Endothelial cell of umbilical vein (primary cell): ENCODE data around the gene ARHGAP45. TPM values are rescaled to one million over a fixed set of nuclear protein-coding genes. Genes with fewer than 3 reads are reported as not detected.

Experiments used
- BruUV-seq: library from RNA; stranded (reverse); fragments of 400-500 nt; replicated peaks from 2 replicates; lab custom pipeline; 2021; lab: Mats Ljungman, UMichigan
- CTCF ChIA-PET: fragments of 300-600, 350-600 bp; sonication (Branson Sonifier 250); formaldehyde crosslinking; loops from one replicate; lab custom pipeline; 2021; ENCODE audit warnings: antibody characterized with exemption, inconsistent platforms; lab: Charles Lee
- POLR2A ChIA-PET: fragments of 300-600, 350-600 bp; sonication (Branson Sonifier 250); formaldehyde crosslinking; loops from one replicate; lab custom pipeline; 2021; ENCODE audit warnings: antibody characterized with exemption, inconsistent platforms; lab: Charles Lee
- DNase-seq: peaks from one replicate; pipeline ENCODE4 v3.0.0-alpha.2; 2011; ENCODE audit warnings: low read depth, low spot score
- FAIRE-seq: peaks from 2 replicates; lab custom pipeline; 2011; peaks lifted over from hg19 to GRCh38; lab: Jason Lieb, UNC
- H2AFZ ChIP-seq: 2 replicates; pipeline ENCODE4 v1.6.0; 2012; ENCODE audit warnings: low read depth, low read length, control low read depth, inconsistent platforms
- H3K27ac ChIP-seq: 2 replicates; pipeline ENCODE4 v1.5.1; 2011; ENCODE audit warnings: low read depth, mild to moderate bottlenecking, control low read depth, low read length, moderate library complexity; ENCODE audit not compliant: insufficient read depth
- H3K27me3 ChIP-seq, 2 experiments: 2 replicates each; pipeline versions ENCODE4 v1.6.0 to v1.6.1; 2011; ENCODE audit warnings: low read length in 2 of 2, mixed read lengths in 1 of 2; ENCODE audit not compliant: control insufficient read depth in 2 of 2, insufficient read depth in 2 of 2
- H3K36me3 ChIP-seq, 2 experiments: 2 replicates in 1 of 2; 3 replicates in 1 of 2; pipeline ENCODE4 v1.5.1; 2011; ENCODE audit warnings: low read length in 2 of 2, mild to moderate bottlenecking in 1 of 2, moderate library complexity in 1 of 2; ENCODE audit not compliant: control insufficient read depth in 2 of 2, insufficient read depth in 2 of 2; ENCODE audit errors: extremely low read depth in 1 of 2
- H3K4me1 ChIP-seq: 3 replicates; pipeline ENCODE4 v1.5.1; 2011; ENCODE audit warnings: mild to moderate bottlenecking, low read length; ENCODE audit not compliant: control insufficient read depth, insufficient read depth; ENCODE audit errors: extremely low read depth
- H3K4me2 ChIP-seq: 2 replicates; pipeline ENCODE4 v1.6.1; 2011; ENCODE audit warnings: low read length, control low read depth, mixed read lengths; ENCODE audit not compliant: insufficient read depth
- H3K4me3 ChIP-seq, 3 experiments: fragments of 200-600 bp in 1 of 3; sonication (generic), shearing (Covaris generic) in 1 of 3; replicated peaks in 1 of 3; 2 replicates each; pipeline ENCODE4 v1.5.1; 2011 to 2016; ENCODE audit warnings: control low read depth in 3 of 3, low read length in 3 of 3, mild to moderate bottlenecking in 2 of 3, inconsistent platforms in 1 of 3, low read depth in 1 of 3, moderate library complexity in 1 of 3; ENCODE audit not compliant: insufficient read depth in 1 of 3
- H3K79me2 ChIP-seq: 2 replicates; pipeline ENCODE4 v1.6.0; 2012; ENCODE audit warnings: low read length, inconsistent platforms; ENCODE audit not compliant: control insufficient read depth, insufficient read depth
- H3K9ac ChIP-seq: replicated peaks from 2 replicates; pipeline ENCODE3; 2011; ENCODE audit warnings: low read length, control low read depth; ENCODE audit not compliant: insufficient read depth; ENCODE audit errors: extremely low read depth
- H3K9me1 ChIP-seq: replicated peaks from 3 replicates; pipeline ENCODE4 v1.6.0; 2011; ENCODE audit warnings: mild to moderate bottlenecking, low read length; ENCODE audit not compliant: control insufficient read depth, insufficient read depth; ENCODE audit errors: extremely low read depth
- H3K9me3 ChIP-seq: replicated peaks from 2 replicates; pipeline ENCODE4 v1.5.1; 2012; ENCODE audit warnings: low read length, inconsistent platforms; ENCODE audit not compliant: control insufficient read depth, insufficient read depth
- H4K20me1 ChIP-seq: replicated peaks from 2 replicates; pipeline ENCODE3; 2011; ENCODE audit warnings: mild to moderate bottlenecking, low read length; ENCODE audit not compliant: control insufficient read depth, insufficient read depth; ENCODE audit errors: extremely low read depth
- CTCF ChIP-seq, 2 donors: IDR thresholded peaks; 1 replicate in 1 of 2; 2 replicates in 1 of 2; pipeline ENCODE4 v1.5.1; 2011; ENCODE audit warnings: low read length in 2 of 2, mild to moderate bottlenecking in 2 of 2, moderate library complexity in 2 of 2, control low read depth in 1 of 2, inconsistent platforms in 1 of 2, low read depth in 1 of 2; ENCODE audit not compliant: insufficient read depth in 1 of 2; ENCODE audit errors: extremely low read depth in 1 of 2
- EZH2 ChIP-seq: IDR thresholded peaks from 2 replicates; pipeline ENCODE4 v1.6.1; 2012; ENCODE audit warnings: borderline replicate concordance, low read depth, mild to moderate bottlenecking, moderate library complexity, low read length, inconsistent platforms; ENCODE audit not compliant: severe bottlenecking
- GATA2 ChIP-seq: IDR thresholded peaks from 2 replicates; pipeline ENCODE4 v1.7.0; 2011; ENCODE audit warnings: low read depth, mild to moderate bottlenecking, moderate library complexity, mixed read lengths, low read length; ENCODE audit not compliant: insufficient read length, insufficient read depth
- MYC ChIP-seq: IDR thresholded peaks from one replicate; pipeline ENCODE4 v1.6.1; 2011; ENCODE audit warnings: mild to moderate bottlenecking, low read depth, low read length
- POLR2AphosphoS5 ChIP-seq: IDR thresholded peaks from 2 replicates; pipeline ENCODE4 v1.6.1; 2012; ENCODE audit warnings: low read depth, mild to moderate bottlenecking, control low read depth, low read length, moderate library complexity; ENCODE audit not compliant: insufficient read depth
- dilution Hi-C: fragments of 300-500 bp; cut with MboI; formaldehyde crosslinking; loops from one replicate; pipeline ENCODE4 v1.15.0; 2019; ENCODE audit warnings: low sequenced_read_pairs; ENCODE audit not compliant: extremely low pct_ligation_motif_present
- intact Hi-C: fragments of 100-400 bp; cut with micrococcal nuclease; formaldehyde crosslinking; loops from one replicate; pipeline ENCODE4 v1.10.0; 2022
- polyA plus RNA-seq, 4 experiments: library from polyadenylated mRNA; depleted of rRNA in 3 of 4; stranded (reverse) in 3 of 4; unstranded in 1 of 4; fragments of >200 nt; gene quantifications; 2 replicates each; pipeline versions ENCODE4 v1.2.1 to v1.2.3, GENCODE V29; 2011 to 2012; ENCODE audit warnings: missing spikeins in 1 of 4
- total RNA-seq: library from RNA; stranded (reverse); gene quantifications from 2 replicates; pipeline ENCODE4 v1.2.3, GENCODE V29; 2021

Gene ARHGAP45
- total and polyA plus RNA-seq, 2 donors (not counting 3 experiments of a cell fraction or from before 2014, with no cell fraction given) = 7.5 to 10.4 TPM

- H4K20me1 ChIP-seq = no peaks in the 10 kb centered on the region
- no peaks in the 10 kb centered on the region for H3K27me3 ChIP-seq
- H3K79me2 ChIP-seq = peaks cover under 1% of the 10 kb centered on the region
- no peak for DNase-seq
- TF ChIP-seq CTCF (IDR thresholded peaks at IDR 0.05; ENCODE audit: extremely low read depth in 1 of 2, insufficient read depth in 1 of 2, low read depth in 1 of 2, low read length in 2 of 2) (no peak), MYC (no peak), GATA2 (no peak), EZH2 (no peak), POLR2AphosphoS5 (no peak)
- H3K36me3 ChIP-seq = peaks cover 18 to 69% of the 10 kb centered on the region in 2 experiments
- intact Hi-C loops (no loop called here), dilution Hi-C loops (no loop called here)
- no peak overlapping the region for H3K4me3 ChIP-seq
- ChIA-PET POLR2A (no interaction called here), CTCF (no interaction called here)
- no peak overlapping the region for H3K9ac ChIP-seq
- no peak for FAIRE-seq
- H3K27ac ChIP-seq = no peak overlapping the region
- H2AFZ ChIP-seq = no peak overlapping the region
- H3K4me1 ChIP-seq = no peaks in the 10 kb centered on the region
- H3K9me1 ChIP-seq = no peaks in the 10 kb centered on the region
- BruUV-seq = no TSS peak
- H3K4me2 ChIP-seq = no peak overlapping the region
- no peaks in the 10 kb centered on the region for H3K9me3 ChIP-seq
Measured at GRCh38 chr19:1118999-1119398, 52.0 kb downstream of the ARHGAP45 start.
